GM12878 (cell line): ENCODE data around the gene FAM76A.

ENCODE experiments used
- ATF2 ChIP-seq: IDR thresholded peaks from 2 replicates; pipeline ENCODE4 v1.6.1; 2012; ENCODE audit warnings: low read length, inconsistent platforms
- CTCF ChIP-seq, 3 experiments: IDR thresholded peaks in 2 of 3; conservative IDR thresholded peaks in 1 of 3; 2 replicates each; pipeline ENCODE4 v1.5.1; 2011; ENCODE audit warnings: low read depth in 3 of 3, low read length in 3 of 3, mild to moderate bottlenecking in 3 of 3, control low read depth in 2 of 3, moderate library complexity in 2 of 3, inconsistent platforms in 1 of 3, mixed read lengths in 1 of 3; ENCODE audit not compliant: control insufficient read depth in 2 of 3, insufficient read depth in 1 of 3; ENCODE audit errors: extremely low read depth in 1 of 3
- ETV6 ChIP-seq, 2 experiments: fragments of 450-650 bp in 1 of 2; IDR thresholded peaks in 1 of 2; conservative IDR thresholded peaks in 1 of 2; 2 replicates each; pipeline ENCODE4 v1.6.1; 2014; ENCODE audit warnings: antibody characterized with exemption in 1 of 2, borderline replicate concordance in 1 of 2, low read depth in 1 of 2, mild to moderate bottlenecking in 1 of 2, moderate library complexity in 1 of 2
- GATAD2B ChIP-seq: fragments of 450-650 bp; conservative IDR thresholded peaks from 2 replicates; pipeline ENCODE4 v1.6.1; 2017; ENCODE audit warnings: low read depth, mild to moderate bottlenecking, moderate library complexity
- MXI1 ChIP-seq: fragments of 150-350 bp; IDR thresholded peaks from 2 replicates; pipeline ENCODE4 v1.6.1; 2011; ENCODE audit warnings: low read depth, mild to moderate bottlenecking, inconsistent platforms, low read length, improper control_type of control experiment
- RCOR1 ChIP-seq: conservative IDR thresholded peaks from 2 replicates; pipeline ENCODE4 v1.6.1; 2012; ENCODE audit warnings: low read depth, low read length, improper control_type of control experiment
- TBL1XR1 ChIP-seq: IDR thresholded peaks from 2 replicates; pipeline ENCODE4 v1.6.1; 2012; ENCODE audit warnings: low read depth, low read length, improper control_type of control experiment

- no peak for TF ChIP-seq RCOR1
- TF ChIP-seq CTCF (IDR thresholded peaks at IDR 0.05 in 2 of 3, conservative IDR thresholded peaks at IDR 0.05 in 1 of 3; ENCODE audit: control insufficient read depth in 2 of 3, extremely low read depth in 1 of 3, insufficient read depth in 1 of 3, low read depth in 3 of 3, low read length in 3 of 3): no peak
- no peak for TF ChIP-seq GATAD2B
- TF ChIP-seq ETV6 (conservative IDR thresholded peaks at IDR 0.05 in 1 of 2, IDR thresholded peaks at IDR 0.05 in 1 of 2; ENCODE audit: borderline replicate concordance in 1 of 2, low read depth in 1 of 2): no peak
- no peak for TF ChIP-seq TBL1XR1
- no peak for TF ChIP-seq MXI1
- no peak for TF ChIP-seq ATF2
Observed at GRCh38 chr1:27724961-27725373, 794 bp upstream of the FAM76A start.
